ENCODE measurements around the gene SLC5A2. TPM values are rescaled to one million over a fixed set of nuclear protein-coding genes. Genes with fewer than 3 reads are reported as not detected.
A peak's percentile ranks its signal among the peaks of the same experiment; 100 is the strongest.

Gene SLC5A2
- total RNA-seq, 2 experiments from 2014 or later: 0.53 to 1.0 TPM

DNA sequence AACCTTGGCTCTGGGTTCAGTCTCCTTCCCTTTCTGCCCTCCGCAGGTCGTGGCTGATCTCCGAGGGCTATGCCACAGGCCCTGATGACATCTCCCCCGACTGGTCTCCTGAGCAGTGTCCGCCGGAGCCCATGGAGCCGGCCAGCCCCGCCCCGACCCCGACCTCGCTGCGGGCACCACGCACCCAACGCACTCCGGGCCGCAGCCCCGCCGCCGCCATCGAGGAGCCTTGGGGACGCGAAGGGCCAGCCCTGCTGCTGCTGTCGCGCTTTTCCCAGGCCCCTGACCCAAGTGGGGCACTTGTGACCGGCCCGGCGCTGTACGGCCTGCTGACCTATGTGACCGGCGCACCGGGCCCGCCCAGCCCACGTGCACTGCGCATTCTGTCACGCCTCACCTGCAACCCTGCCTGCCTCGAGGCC lies 18.6 kb upstream of the SLC5A2 start:
- Mint-ChIP-seq H3K27ac (no peak overlapping the region), H3K4me3 (no peak overlapping the region), H3K9me3 (no peaks in the 10 kb centered on the region), H3K27me3 (no peaks in the 10 kb centered on the region), H3K4me1 (peaks cover 31% of the 10 kb centered on the region), H3K36me3 (peaks cover 10% of the 10 kb centered on the region)
- POLR2A ChIA-PET: interaction anchor here (0.6 kb wide), 1 partner anchor 22 kb away, joined by 3 read pairs; the partner anchor contains the start of gene ZNF843
- no peak for ATAC-seq (ENCODE audit: low read depth)
- no peak for DNase-seq

DNA sequence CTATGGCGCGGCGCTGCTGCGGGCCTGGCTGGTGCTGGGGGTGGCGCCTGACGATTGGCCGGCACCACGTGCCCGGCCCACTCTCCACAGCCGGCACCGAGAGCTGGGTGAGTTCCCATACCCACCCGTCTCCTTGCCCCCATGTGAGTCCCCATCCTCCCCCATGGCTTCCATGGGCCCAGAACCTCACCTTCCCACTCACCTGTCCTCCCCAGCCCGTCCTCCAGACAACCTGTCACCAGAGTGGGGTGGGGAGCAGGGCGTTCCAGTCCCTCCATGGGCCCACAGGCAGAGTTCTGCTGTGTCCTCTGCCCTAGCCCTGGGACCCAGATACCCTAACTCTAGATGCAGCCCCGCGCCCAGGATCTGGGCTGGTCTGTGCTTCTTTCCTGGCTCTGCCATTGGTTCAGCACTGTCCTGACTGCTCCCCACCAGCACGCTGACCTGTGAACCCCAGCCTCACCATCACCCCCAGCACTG lies 18.1 kb upstream of the SLC5A2 start:
- Mint-ChIP-seq H3K9me3 (no peaks in the 10 kb centered on the region), H3K27ac (peak overlapping the region; percentile 48), H3K27me3 (no peaks in the 10 kb centered on the region), H3K4me1 (peaks cover 30% of the 10 kb centered on the region), H3K4me3 (no peak overlapping the region), H3K36me3 (peaks cover 10% of the 10 kb centered on the region)
- no peak for DNase-seq
- ATAC-seq (ENCODE audit: low read depth): no peak
- POLR2A ChIA-PET: no interaction called here

DNA sequence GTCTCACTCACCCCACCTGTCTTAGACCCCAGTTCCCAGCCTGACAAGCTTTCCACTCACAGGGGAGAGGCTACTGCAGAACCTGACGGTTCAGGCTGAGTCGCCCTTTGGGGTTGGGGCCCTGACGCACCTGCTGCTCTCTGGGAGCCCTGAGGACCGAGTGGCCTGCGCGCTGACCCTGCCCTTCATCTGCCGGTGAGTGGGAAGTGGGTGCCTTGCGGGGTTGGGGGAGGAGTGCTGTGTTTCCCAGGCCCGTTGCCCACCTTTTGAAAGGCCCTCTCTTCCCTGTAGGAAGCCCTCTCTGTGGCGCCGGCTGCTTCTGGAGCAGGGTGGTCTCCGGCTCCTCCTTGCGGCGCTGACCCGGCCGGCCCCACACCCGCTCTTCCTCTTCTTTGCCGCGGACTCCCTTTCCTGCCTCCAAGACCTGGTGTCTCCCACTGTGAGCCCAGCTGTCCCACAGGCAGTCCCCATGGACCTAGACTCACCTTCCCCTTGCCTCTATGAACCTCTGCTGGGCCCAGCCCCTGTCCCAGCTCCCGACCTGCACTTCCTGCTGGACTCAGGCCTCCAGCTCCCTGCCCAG lies 17.0 kb upstream of the SLC5A2 start:
- no peak overlapping the region for H3K4me3 Mint-ChIP-seq
- H3K9me3 Mint-ChIP-seq: no peaks in the 10 kb centered on the region
- H3K36me3 Mint-ChIP-seq: peaks cover 10% of the 10 kb centered on the region
- peaks cover 3% of the 10 kb centered on the region for H3K27me3 Mint-ChIP-seq
- peak overlapping the region; percentile 25 for H3K27ac Mint-ChIP-seq
- no peak for ATAC-seq (ENCODE audit: low read depth)
- POLR2A ChIA-PET: interaction anchor here (0.5 kb wide), 1 partner anchor 696 kb away, joined by 3 read pairs; no protein-coding TSS in a partner anchor
- DNase-seq: no peak
- peaks cover 21% of the 10 kb centered on the region for H3K4me1 Mint-ChIP-seq

- DNase-seq (no peak), ATAC-seq (ENCODE audit: low read depth) (no peak)
- H3K4me1 Mint-ChIP-seq: peaks cover 17% of the 10 kb centered on the region
- no peaks in the 10 kb centered on the region for H3K9me3 Mint-ChIP-seq
- H3K27me3 Mint-ChIP-seq: peaks cover 8% of the 10 kb centered on the region
- H3K27ac Mint-ChIP-seq: peak overlapping the region; percentile 78
- H3K36me3 Mint-ChIP-seq: peaks cover 10% of the 10 kb centered on the region
- H3K4me3 Mint-ChIP-seq: no peak overlapping the region
- POLR2A ChIA-PET: interaction anchor here (0.5 kb wide), 1 partner anchor 697 kb away, joined by 3 read pairs; no protein-coding TSS in a partner anchor
These were observed 16.5 kb upstream of the SLC5A2 start for GRCh38 chr16:31466381-31466841.

DNA sequence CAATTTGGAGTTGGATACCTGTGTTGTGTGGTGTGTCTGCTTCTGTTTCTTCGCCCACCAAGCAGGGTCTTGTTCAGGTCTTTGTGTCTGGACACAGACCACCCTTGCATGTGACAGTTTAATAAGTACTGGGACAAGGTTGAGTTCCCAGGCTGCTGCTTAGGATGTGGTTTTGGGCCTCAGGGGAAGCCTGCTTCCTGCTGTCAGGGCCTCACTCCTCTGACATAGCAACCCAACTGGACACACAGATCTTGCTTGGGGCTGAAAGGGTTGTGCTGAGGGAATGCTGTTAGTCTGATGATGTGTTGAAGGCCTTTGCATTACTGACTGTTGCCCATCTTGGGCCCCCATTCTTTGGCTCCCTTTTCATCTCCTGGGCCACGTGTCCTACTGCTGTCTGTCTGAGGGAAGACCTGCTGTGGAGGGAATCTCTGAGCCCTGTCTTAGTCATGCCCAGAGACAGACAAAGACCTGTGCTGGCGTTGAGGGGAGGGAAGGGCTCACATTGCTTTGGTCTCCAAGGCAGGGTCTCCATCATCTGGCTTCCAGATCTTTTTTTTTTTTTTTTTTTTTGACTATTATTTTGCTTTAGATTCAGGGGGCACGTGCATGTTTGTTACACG lies 15.7 kb upstream of the SLC5A2 start:
- Mint-ChIP-seq H3K27ac (peak overlapping the region; percentile 78), H3K4me1 (peaks cover 17% of the 10 kb centered on the region), H3K27me3 (peaks cover 12% of the 10 kb centered on the region), H3K9me3 (no peaks in the 10 kb centered on the region), H3K4me3 (peak overlapping the region; percentile 28), H3K36me3 (peaks cover 10% of the 10 kb centered on the region)
- POLR2A ChIA-PET: no interaction called here
- peak; percentile 74 for ATAC-seq (ENCODE audit: low read depth)
- DNase-seq: no peak

GRCh38 chr16:31467858-31468257 lies 15.1 kb upstream of the SLC5A2 start:
- Mint-ChIP-seq H3K36me3 (peaks cover 10% of the 10 kb centered on the region), H3K4me1 (peaks cover 20% of the 10 kb centered on the region), H3K9me3 (no peaks in the 10 kb centered on the region), H3K4me3 (no peak overlapping the region), H3K27me3 (peaks cover 18% of the 10 kb centered on the region), H3K27ac (no peak overlapping the region)
- no peak for ATAC-seq (ENCODE audit: low read depth)
- POLR2A ChIA-PET: no interaction called here
- DNase-seq: no peak

DNA sequence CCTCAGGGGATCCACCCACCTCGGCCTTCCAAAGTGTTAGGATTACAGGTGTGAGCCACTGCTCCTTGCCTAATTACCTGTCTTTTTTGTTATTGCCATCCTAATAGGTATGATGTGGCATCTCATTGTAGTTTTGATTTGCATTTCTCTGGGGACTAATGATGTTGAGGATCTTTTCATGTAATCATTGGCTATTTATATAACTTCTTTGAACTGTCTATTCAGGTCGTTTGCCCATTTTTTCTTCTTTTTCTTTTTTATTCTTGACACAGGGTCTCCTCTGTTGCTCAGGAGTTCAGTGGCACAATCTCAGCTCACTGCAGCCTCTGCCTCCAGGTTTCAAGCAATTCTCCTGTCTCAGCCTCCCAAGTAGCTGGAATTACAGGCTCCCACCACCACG lies 12.3 kb upstream of the SLC5A2 start:
- no peaks in the 10 kb centered on the region for H3K9me3 Mint-ChIP-seq
- ATAC-seq (ENCODE audit: low read depth) (no peak), DNase-seq (no peak)
- POLR2A ChIA-PET: interaction anchor here (0.7 kb wide), 1 partner anchor 49 kb away, joined by 6 read pairs; no protein-coding TSS in a partner anchor
- peaks cover 4% of the 10 kb centered on the region for H3K36me3 Mint-ChIP-seq
- no peak overlapping the region for H3K4me3 Mint-ChIP-seq
- H3K4me1 Mint-ChIP-seq: peaks cover 21% of the 10 kb centered on the region
- peaks cover 31% of the 10 kb centered on the region for H3K27me3 Mint-ChIP-seq
- no peak overlapping the region for H3K27ac Mint-ChIP-seq

- H3K9me3 Mint-ChIP-seq: no peaks in the 10 kb centered on the region
- peak overlapping the region; percentile 11 for H3K4me3 Mint-ChIP-seq
- peaks cover 36% of the 10 kb centered on the region for H3K27me3 Mint-ChIP-seq
- peaks cover 2% of the 10 kb centered on the region for H3K36me3 Mint-ChIP-seq
- POLR2A ChIA-PET: interaction anchor here (0.9 kb wide), 1 partner anchor 12 kb away, joined by 3 read pairs; the partner anchor contains the start of gene ARMC5
- H3K4me1 Mint-ChIP-seq: peaks cover 23% of the 10 kb centered on the region
- no peak for DNase-seq
- H3K27ac Mint-ChIP-seq: no peak overlapping the region
- ATAC-seq (ENCODE audit: low read depth): no peak
These were observed 11.6 kb upstream of the SLC5A2 start for GRCh38 chr16:31471241-31471874.

GRCh38 chr16:31471875-31472708 lies 10.8 kb upstream of the SLC5A2 start, which contains the start of gene TGFB1I1:
TSS of gene TGFB1I1 (plus strand) at chr16:31472152. CDS start at chr16:31472189, 37 bp downstream.
- Mint-ChIP-seq H3K36me3 (no peaks in the 10 kb centered on the region), H3K27me3 (peaks cover 40% of the 10 kb centered on the region), H3K4me3 (peak within 1 kb of the TSS; percentile 77), H3K9me3 (no peaks in the 10 kb centered on the region), H3K4me1 (peaks cover 21% of the 10 kb centered on the region), H3K27ac (peak within 1 kb of the TSS; percentile 42)
- DNase-seq (no peak), ATAC-seq (ENCODE audit: low read depth) (no peak)
- POLR2A ChIA-PET: interaction anchor here (0.9 kb wide), 1 partner anchor 13 kb away, joined by 3 read pairs; the partner anchor contains the start of gene ARMC5

GRCh38 chr16:31472709-31473203 lies 10.2 kb upstream of the SLC5A2 start:
- ATAC-seq (ENCODE audit: low read depth): peak; percentile 41
- POLR2A ChIA-PET: no interaction called here
- Mint-ChIP-seq H3K4me1 (peaks cover 14% of the 10 kb centered on the region), H3K9me3 (no peaks in the 10 kb centered on the region), H3K27ac (no peak overlapping the region), H3K27me3 (peaks cover 40% of the 10 kb centered on the region), H3K4me3 (peak overlapping the region; percentile 77), H3K36me3 (no peaks in the 10 kb centered on the region)
- DNase-seq: peak; percentile 57

DNA sequence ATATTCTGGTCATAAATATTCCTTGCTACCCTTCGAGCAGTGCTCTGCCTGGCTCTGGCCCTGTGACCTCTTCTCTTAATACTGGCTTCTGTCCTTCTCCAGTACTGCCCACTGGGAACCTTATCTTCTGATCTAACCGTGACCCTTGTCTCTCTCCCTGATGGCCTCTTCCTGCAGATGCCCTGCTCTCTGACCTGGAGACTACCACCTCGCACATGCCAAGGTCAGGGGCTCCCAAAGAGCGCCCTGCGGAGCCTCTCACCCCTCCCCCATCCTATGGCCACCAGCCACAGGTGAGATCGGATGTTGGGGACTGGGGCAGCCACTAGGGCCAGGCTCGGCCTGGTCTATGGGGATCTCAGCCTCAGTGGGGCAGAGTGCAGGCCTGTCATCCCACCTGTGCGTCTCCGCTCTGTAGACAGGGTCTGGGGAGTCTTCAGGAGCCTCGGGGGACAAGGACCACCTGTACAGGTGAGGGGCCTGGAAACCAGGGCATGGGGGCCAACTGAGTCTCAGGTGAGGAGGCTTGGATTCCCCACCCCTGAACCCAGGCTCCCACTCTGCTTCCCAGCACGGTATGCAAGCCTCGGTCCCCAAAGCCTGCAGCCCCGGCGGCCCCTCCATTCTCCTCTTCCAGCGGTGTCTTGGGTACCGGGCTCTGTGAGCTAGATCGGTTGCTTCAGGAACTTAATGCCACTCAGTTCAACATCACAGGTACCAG lies 9.5 kb upstream of the SLC5A2 start:
- H3K4me1 Mint-ChIP-seq: peaks cover 10% of the 10 kb centered on the region
- DNase-seq (no peak), ATAC-seq (ENCODE audit: low read depth) (no peak)
- H3K4me3 Mint-ChIP-seq: peak overlapping the region; percentile 77
- no peaks in the 10 kb centered on the region for H3K36me3 Mint-ChIP-seq
- no peaks in the 10 kb centered on the region for H3K9me3 Mint-ChIP-seq
- H3K27me3 Mint-ChIP-seq: peaks cover 40% of the 10 kb centered on the region
- POLR2A ChIA-PET: interaction anchor here (1.2 kb wide), 1 partner anchor 13 kb away, joined by 11 read pairs; the partner anchor contains the start of gene ARMC5
- H3K27ac Mint-ChIP-seq: no peak overlapping the region

DNA sequence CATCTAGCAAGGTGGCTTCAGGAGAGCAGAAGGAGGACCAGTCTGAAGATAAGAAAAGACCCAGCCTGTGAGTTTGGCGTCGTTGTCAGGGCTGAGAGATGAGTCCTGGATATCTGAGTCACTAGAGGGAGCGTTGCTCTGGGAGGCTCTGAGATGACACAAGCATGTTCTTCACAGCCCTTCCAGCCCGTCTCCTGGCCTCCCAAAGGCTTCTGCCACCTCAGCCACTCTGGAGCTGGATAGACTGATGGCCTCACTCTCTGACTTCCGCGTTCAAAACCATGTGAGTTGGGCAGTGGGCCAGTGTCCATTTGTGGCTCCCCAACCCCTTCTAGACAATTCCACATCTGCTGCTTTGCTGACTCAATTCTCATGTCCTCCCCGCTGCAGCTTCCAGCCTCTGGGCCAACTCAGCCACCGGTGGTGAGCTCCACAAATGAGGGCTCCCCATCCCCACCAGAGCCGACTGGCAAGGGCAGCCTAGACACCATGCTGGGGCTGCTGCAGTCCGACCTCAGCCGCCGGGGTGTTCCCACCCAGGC lies 8.7 kb upstream of the SLC5A2 start:
- Mint-ChIP-seq H3K36me3 (no peaks in the 10 kb centered on the region), H3K27ac (no peak overlapping the region), H3K27me3 (peaks cover 40% of the 10 kb centered on the region), H3K4me3 (no peak overlapping the region), H3K4me1 (peaks cover 10% of the 10 kb centered on the region), H3K9me3 (no peaks in the 10 kb centered on the region)
- POLR2A ChIA-PET: interaction anchor here (1.2 kb wide), 1 partner anchor 14 kb away, joined by 11 read pairs; the partner anchor contains the start of gene ARMC5
- DNase-seq: no peak
- ATAC-seq (ENCODE audit: low read depth): no peak
